HG02884 (cell line): Measurements from ENCODE around the gene GRIN2D.
"Not testable (repeated sequence)": the region's sequence is repeated elsewhere in the genome, so short reads cannot be mapped to it uniquely, and the experiment has no call there.

Source experiments
- ATAC-seq: cut with Tn5 transposase; IDR thresholded peaks from one replicate; pipeline ENCODE4 v1.9.1; 2021; ENCODE audit warnings: mild to moderate bottlenecking, moderate library complexity; ENCODE audit not compliant: unreplicated experiment

Gene GRIN2D

DNA sequence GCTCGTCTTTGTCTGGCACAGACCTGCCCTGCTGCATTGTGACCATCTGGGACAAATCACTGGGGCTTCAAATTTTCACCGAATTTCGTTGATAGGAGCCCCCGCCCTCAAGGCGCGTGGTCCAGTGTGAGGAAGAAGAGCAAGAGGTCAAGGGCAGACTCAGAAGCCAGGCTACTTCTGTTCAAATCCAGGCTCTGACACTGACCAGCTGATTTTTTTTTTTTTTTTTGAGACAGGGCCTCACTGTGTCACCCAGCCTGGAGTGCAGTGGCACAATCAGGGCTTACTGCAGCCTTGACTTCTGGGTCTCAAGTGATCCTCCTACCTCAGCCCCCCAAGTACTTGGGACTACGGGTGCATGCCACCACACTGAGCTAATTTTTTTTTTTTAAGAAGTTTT is 22.1 kb upstream of the GRIN2D start:
- no peak for ATAC-seq

DNA sequence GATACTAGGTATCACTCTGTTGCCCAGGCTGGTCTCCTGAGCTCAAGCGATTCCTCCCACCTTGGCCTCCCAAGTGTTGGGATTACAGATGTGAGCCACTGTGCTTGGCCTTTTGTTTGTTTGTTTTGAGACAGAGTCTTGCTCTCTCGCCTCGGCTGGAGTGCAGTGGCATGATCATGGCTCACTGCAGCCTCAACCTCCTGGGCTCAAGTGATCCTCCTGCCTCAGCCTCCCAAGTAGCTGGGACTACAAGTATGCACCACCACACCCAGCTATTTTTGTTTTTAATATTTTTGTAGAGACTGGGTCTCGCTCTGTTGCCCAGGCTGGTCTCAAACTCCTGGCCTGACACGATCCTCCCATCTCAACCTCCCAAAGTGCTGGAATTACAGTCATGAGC is 21.7 kb upstream of the GRIN2D start:
- not testable (repeated sequence) for ATAC-seq

DNA sequence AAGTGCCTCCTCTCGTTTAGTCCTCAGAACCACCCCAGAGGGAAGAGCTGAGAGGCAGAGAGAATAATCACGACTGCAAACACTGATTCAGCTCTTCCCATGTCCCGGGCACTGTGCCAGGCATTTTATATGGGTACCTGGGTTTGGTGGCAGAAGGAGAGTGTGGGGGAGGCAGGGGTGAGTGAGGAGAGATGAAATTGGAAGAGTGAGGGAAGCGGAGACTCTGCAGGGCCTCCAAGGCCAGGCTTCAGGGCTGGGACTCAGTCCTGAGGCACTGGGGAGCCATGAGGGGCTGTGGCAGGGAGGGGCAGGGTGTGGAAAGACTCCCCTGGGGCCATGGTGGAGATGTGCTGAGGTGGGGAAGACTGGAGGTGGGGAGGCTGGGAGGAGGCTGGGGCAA is 20.6 kb upstream of the GRIN2D start:
- no peak for ATAC-seq

GRCh38 chr19:48373567-48373966 is 19.9 kb upstream of the GRIN2D start:
- ATAC-seq, result no peak

DNA sequence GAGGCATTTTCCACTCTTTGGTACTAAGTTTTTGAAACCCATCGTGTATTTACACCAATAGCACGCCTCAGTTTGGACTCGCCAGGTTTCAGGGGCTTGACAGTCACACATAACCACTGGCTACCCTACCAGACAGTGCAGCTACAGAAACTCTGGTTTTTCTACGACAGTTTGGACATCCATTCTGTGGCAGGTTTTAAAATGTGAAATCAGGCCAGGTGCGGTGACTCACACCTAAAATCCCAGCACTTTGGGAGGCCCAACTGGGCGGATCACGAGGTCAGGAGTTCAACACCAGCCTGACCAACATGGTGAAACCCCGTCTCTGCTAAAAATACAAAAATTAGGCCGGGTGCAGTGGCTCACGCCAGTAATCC is 15.3 kb upstream of the GRIN2D start:
- no peak for ATAC-seq

DNA sequence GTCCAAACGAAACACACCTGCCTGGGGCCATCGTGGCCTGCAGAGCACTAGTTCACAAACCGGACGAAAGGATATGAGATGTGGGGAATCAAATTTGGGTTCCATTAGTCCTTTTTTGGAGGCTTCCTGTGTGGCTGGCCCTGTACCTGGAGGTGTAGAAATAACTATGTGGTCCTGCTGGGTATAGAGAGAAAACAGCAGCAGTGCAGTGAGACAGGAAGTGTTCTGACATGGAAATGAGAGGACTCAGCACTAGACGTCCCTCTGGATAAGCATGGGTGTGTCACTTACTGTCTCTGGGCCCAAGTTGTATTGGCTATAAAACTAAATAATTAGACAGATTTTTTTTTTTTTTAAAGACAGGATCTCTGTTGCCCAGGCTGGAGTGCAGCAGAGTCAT is 14.4 kb upstream of the GRIN2D start:
- no peak for ATAC-seq

DNA sequence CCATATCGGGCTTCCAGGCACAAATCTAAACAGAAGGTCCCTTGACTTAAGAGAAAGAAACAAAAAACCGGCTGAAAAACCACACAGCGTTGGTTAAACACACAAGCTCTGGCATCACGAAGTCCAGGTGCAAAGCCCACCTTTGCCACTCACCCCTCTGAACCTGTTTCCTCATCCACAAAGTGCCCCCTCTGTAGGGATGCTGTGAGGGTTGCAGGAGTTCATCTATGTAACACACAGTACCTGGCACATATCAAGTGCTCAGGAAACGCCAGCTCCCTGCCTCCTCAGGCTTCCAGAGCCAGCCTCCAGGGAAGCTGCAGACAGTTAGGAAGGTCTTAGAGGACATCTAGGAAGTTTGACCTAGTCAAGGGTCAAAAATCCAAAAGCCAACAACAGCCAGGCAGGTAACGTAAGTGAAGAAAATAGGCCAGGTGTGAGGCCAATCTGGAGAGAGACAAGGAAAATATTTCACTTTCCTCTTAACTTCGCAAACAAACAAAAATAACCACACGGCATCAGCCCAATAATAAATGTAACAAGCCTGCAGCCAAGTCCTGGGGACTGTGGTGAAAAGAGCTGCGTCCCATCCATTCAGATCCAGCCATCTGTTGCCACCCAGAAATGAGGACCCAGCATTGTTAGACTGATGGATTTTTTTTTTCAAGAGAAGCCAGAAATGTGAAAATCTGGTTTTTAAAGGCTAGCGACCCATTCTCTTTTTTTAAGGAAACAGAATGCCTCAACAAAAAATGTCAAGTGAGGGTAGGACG is 12.1 kb upstream of the GRIN2D start:
- no peak for ATAC-seq

DNA sequence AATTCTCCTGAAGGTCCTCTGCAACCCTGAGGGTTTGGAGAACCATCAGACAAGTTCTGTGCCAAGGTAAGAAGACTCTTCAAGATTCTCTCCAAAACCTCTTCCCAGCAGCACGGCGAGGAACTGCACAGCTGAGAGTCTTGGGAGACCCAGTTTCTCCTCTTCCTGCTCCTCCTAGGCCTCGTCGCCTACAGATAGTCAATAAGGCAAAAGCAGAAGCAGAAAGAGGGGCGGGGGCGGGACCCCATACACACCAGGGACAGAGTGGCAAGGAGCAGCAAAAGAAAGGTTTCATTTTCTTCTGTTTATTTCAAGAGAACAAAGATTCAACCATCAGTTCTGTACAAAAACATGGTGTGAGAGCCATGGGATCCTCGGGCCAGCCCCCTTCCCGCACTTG is 11.2 kb upstream of the GRIN2D start:
- ATAC-seq, result no peak

- ATAC-seq, result no peak
Measured at GRCh38 chr19:48385461-48386087, 7.9 kb upstream of the GRIN2D start.

DNA sequence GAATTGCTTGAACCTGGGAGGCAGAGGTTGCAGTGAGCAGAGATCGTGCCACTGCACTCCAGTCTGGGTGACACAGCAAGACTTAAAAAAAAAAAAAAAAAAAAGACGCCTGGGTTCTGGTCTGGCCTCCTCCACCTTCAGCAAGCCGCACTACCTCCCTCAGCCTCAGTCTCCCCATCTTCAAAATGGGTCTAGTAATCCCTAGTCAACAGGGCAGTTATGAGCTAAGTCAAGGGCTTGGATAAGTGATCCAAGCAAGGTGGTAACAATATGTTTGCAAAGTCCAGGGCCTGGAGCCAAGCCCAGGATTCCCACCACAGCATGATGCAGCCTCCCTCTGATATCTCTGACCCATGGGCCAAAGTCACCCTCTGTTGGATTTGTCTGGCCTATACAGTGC is 6.5 kb upstream of the GRIN2D start:
- ATAC-seq, result no peak

DNA sequence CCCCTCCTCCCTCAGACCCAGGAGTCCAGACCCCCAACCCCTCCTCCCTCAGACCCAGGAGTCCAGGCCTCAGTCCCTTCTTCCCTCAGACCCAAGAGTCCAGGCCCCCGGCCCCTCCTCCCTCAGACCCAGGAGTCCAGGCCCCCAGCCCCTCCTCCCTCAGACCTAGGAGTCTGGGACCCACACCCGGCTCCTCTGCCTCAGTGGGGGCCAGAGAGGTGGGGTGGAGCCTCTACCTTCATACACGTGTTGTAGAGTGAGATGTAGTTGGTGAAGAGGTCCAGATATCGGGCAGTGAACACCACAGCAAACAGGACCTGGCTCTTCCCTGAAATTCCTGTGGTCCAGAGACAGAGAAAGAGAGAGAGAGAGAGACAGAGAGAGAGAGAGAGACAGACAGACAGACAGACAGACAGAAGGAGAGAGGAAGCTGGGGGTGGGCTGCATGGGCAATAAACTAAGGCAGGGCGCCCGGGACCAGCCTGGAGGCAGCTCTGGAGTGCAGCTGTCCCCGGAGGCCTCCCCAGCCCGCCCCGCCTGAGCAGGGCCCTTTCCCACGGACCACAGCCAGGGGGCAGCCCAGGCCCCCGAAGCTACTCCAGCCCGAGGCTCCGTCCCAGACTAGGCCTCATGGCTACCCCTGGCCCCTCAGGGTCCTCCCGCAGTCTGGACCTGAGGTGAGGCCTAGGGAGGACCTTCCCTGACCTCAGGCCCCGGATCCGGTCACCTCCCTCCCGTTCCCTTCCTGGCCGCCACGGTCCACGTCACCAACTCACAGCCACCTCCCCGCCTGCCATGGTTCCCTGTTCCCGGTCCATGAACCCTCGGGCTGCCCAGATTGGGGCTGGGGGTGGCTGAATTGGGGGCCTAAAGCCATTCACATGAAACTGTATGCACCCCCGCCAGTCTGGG is 3.0 kb upstream of the GRIN2D start:
- no peak for ATAC-seq

DNA sequence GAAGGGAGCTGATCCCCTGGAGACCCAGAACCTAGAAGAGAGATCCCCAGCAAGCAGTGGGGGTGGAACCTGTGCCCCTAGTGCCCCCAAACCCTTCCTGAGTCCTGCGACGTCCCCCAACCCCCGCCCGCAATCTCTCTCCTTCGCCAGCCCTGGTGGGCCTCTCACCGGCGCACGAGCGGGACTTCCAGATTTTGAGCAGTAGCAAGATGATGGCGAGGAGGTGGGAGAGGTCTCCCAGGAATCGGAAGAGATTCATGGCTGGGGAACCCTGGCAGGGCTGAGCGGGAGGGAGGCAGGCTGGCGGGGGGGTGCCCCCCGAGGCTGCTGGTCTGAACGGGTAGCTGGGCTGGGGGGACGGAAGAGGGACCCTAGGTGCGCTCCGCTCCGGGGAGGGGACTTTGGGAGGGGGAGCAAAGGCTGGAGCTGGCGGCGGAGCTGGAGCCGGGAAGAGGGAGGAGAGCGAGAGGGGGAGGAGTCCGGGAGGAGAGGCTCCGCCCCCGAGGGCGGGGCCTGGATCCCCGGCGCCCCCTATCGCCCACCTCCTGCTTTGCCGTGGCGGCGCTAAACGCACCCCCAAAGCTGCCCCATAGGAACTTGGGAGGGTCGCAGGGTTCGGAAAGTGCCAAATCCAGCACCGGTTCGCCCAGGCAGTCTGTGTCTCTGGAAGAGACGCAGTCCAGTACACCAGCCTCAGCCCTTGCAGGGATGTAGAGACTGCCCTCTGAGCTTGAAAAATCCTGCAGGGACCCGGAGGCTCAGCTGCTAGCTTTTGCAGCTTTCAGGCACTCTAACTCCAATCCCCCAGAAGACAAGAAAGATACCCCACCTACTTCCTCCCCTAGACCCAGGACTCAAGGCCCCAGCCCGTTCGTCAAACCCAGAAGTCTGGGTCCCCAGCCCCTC is 2.1 kb upstream of the GRIN2D start, which contains the start of gene KDELR1:
Gene KDELR1, minus strand, starts transcription at position 452 of the 906 bp plus-strand sequence. Its CDS starts 193 bp downstream, at position 259.
- no peak for ATAC-seq

DNA sequence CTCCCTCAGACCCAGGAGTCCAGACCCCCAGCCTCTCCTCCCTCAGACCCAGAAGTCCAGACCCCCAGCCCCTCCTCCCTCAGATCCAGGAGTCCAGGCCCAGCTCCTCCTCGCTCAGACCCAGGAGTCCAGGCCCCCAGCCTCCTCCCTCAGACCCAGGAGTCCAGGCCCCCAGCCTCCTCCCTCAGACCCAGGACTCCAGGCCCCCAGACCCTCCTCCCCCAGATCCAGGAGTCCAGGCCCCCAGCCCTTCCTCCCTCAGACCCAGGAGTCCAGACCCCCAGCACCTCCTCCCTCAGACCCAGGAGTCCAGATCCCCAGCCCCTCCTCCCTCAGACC is 1.5 kb upstream of the GRIN2D start:
- ATAC-seq, result not testable (repeated sequence)

DNA sequence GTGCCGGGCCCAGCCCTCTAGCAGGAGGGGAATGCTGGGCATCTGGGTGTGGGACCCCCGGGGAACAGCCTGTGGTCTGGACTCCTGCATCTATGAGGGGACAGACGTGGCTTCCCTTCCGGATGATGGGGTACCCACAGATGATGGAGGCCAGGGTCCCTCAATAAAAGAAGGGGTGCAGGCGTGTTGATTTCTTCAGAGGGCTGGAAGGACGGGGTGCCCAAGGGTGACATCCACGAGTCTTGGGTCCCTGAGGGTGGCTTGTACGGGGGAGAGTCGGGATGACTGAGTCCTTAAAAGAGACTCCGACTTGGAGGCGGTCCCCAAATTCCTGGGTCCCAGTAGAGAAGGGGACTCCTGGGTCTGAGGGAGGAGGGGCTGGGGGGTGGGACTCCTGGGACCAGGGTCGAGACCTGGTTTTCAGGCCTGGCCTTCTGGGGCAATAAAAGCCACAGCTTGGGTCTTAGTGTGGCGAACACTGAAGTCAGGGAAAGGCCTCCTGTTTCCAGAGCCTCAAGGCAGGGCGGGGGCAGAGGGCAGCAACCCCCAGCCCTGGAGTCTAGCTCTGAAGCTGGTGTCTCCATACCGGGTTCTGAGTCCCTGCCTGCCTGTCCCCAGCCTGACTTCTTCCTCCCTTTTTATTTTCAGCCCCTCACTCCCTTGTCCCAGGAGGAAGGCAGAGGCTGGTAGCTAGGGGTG is 459 bp upstream of the GRIN2D start:
- no peak for ATAC-seq

GRCh38 chr19:48394331-48395169 is 1.1 kb downstream of the GRIN2D start:
- ATAC-seq, result no peak

DNA sequence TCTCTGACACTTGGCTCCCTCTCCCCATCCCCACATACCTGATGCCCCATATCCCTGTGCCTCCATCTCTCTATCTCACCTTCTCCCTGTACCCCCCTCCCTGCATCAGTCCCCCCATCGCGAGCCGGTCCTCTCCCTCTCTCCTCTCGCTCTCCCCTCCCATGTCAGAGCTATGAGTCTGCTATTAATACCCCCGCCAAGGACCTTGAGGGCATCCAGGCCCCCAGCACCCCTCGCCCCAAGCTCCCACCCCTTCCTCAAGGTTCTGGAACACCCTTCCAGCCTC is 1.6 kb downstream of the GRIN2D start:
- no peak for ATAC-seq

- ATAC-seq, result no peak
Measured at GRCh38 chr19:48395499-48395898, 2.0 kb downstream of the GRIN2D start.

DNA sequence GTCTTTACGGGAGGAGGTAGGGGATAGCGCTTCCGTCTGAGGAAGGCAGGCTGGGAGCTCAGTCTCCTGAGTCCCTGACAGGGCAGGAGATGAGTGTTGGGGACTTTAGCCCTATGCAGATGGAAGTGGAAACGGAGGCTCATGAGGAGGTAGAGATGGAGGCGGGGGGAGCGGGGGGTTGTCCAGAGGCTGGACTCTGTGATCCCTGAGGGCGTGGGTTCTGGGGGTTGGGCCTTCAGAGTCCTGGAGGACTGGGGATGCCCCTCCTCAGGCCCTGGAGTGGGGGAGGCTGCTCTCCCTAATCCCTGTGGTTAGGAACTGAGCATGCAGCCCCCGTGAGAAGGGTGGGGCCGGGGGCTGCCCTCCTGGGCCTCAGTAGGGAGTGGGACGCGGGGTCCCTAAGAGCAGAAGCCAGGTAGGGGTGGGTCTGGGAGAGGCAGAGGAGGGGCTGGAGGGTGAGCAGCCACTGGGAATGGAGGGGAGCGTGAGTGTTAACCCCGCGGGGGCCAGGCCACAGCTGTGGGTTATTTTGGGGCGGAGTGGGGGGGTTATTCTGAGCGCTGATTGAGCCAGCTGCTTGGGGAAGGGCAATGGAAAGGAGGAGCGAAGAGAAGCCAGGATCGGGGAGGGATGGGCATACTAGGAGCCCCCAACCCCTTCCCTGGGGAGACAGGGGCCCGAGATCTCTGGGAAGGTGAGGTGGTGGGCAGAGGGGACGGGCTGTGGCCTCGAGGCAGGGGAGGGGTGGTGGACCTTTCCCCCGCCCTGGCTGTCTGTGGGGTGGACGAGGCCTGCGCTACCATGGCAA is 2.8 kb downstream of the GRIN2D start:
- no peak for ATAC-seq

DNA sequence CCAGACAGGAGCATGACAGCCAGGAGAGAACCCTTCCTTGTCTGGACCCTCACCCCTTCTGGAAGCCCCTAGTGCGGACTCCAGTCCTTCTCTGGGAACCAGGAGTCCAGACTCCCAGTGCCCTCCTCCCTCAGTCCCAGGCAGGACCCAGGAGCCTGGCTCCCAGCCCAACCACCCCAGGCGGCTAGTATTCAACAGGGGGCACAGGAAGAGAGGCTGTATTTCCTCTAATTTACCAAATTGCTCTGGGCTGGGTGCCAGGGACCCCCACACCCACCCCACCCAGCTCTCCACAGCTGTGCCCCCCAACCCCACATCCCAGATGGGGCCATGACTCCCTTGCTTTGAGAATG is 3.3 kb downstream of the GRIN2D start:
- no peak for ATAC-seq
